WTC11 (cell line): ENCODE data around the gene PARD3B. TPM values are rescaled to one million over a fixed set of nuclear protein-coding genes. Genes with fewer than 3 reads are reported as not detected.

Experiments used
- ATAC-seq: fragments of 200-7000 bp; cut with Tn5 transposase; 2 replicates; pipeline ENCODE4 v1.10.0; 2021; ENCODE audit warnings: mild to moderate bottlenecking, moderate library complexity
- CTCF ChIA-PET: fragments of 300-600 bp; sonication (Branson Sonifier 250); formaldehyde crosslinking; loops from one replicate; lab custom pipeline; 2021; ENCODE audit warnings: antibody characterized with exemption; lab: Charles Lee
- POLR2A ChIA-PET: fragments of 350-600 bp; sonication (Branson Sonifier 250); formaldehyde crosslinking; loops from one replicate; lab custom pipeline; 2021; ENCODE audit warnings: antibody characterized with exemption; lab: Charles Lee
- DNase-seq: peaks from one replicate; pipeline ENCODE4 v3.0.0; 2021; ENCODE audit warnings: low spot score
- H3K27ac Mint-ChIP-seq: 2 replicates; pipeline ENCODE4 v1.8.0; 2021; ENCODE audit warnings: mixed read lengths
- H3K27me3 Mint-ChIP-seq: 2 replicates; pipeline ENCODE4 v1.8.0; 2021; ENCODE audit warnings: low read depth, mild to moderate bottlenecking, moderate library complexity, mixed read lengths
- H3K36me3 Mint-ChIP-seq: 2 replicates; pipeline ENCODE4 v1.8.0; 2021; ENCODE audit warnings: mixed read lengths
- H3K4me1 Mint-ChIP-seq: 2 replicates; pipeline ENCODE4 v1.8.0; 2022; ENCODE audit warnings: mixed read lengths
- H3K4me3 Mint-ChIP-seq: 2 replicates; pipeline ENCODE4 v1.8.0; 2021; ENCODE audit warnings: mild to moderate bottlenecking, moderate library complexity, mixed read lengths
- H3K9me3 Mint-ChIP-seq: 2 replicates; pipeline ENCODE4 v1.8.0; 2021; ENCODE audit warnings: mixed read lengths
- ATF2 ChIP-seq: sonication (generic); formaldehyde crosslinking; IDR thresholded peaks from 2 replicates; pipeline ENCODE4 v1.8.1; 2022; ENCODE audit warnings: low read depth, missing genetic modification reagents, borderline replicate concordance
- CBFB ChIP-seq: sonication (generic); formaldehyde crosslinking; IDR thresholded peaks from 2 replicates; pipeline ENCODE4 v1.8.1; 2022; ENCODE audit warnings: mild to moderate bottlenecking, low read depth, missing genetic modification reagents
- CREM ChIP-seq: sonication (generic); formaldehyde crosslinking; IDR thresholded peaks from 2 replicates; pipeline ENCODE4 v1.8.1; 2022; ENCODE audit warnings: mild to moderate bottlenecking, missing genetic modification reagents, moderate library complexity
- E2F5 ChIP-seq: sonication (generic); formaldehyde crosslinking; IDR thresholded peaks from 2 replicates; pipeline ENCODE4 v1.8.1; 2022; ENCODE audit warnings: mild to moderate bottlenecking, moderate library complexity, missing genetic modification reagents
- ESRRA ChIP-seq: sonication (generic); formaldehyde crosslinking; IDR thresholded peaks from 2 replicates; pipeline ENCODE4 v1.8.1; 2022; ENCODE audit warnings: mild to moderate bottlenecking, missing genetic modification reagents, borderline replicate concordance
- GTF2I ChIP-seq: fragments of 250-450 bp; sonication (Bioruptor Pico); conservative IDR thresholded peaks from 2 replicates; pipeline ENCODE4 v1.4.0; 2021; ENCODE audit warnings: mild to moderate bottlenecking
- HMGA2 ChIP-seq: fragments of 250-450 bp; sonication (Bioruptor Pico); IDR thresholded peaks from 2 replicates; pipeline ENCODE4 v1.4.0; 2021; ENCODE audit warnings: mild to moderate bottlenecking, moderate library complexity
- JAZF1 ChIP-seq: fragments of 250-450 bp; sonication (Bioruptor Pico); IDR thresholded peaks from 2 replicates; pipeline ENCODE4 v1.9.0; 2021; ENCODE audit warnings: moderate library complexity, mild to moderate bottlenecking, inconsistent platforms
- MAX ChIP-seq: sonication (generic); formaldehyde crosslinking; IDR thresholded peaks from 2 replicates; pipeline ENCODE4 v1.8.0; 2022; ENCODE audit warnings: mild to moderate bottlenecking, missing genetic modification reagents
- PRDM15 ChIP-seq: sonication (generic); formaldehyde crosslinking; IDR thresholded peaks from 2 replicates; pipeline ENCODE4 v1.8.0; 2022; ENCODE audit warnings: missing genetic modification reagents
- PRRX2 ChIP-seq: fragments of 250-450 bp; sonication (Bioruptor Pico); IDR thresholded peaks from 2 replicates; pipeline ENCODE4 v1.8.0; 2021; ENCODE audit warnings: mild to moderate bottlenecking
- RELA ChIP-seq: sonication (generic); formaldehyde crosslinking; IDR thresholded peaks from 2 replicates; pipeline ENCODE4 v1.8.1; 2022; ENCODE audit warnings: missing genetic modification reagents, mild to moderate bottlenecking, borderline replicate concordance
- RORB ChIP-seq: fragments of 250-450 bp; sonication (Bioruptor Pico); IDR thresholded peaks from 2 replicates; pipeline ENCODE4 v1.9.0; 2021; ENCODE audit warnings: mild to moderate bottlenecking
- SMAD3 ChIP-seq: sonication (generic); formaldehyde crosslinking; IDR thresholded peaks from 2 replicates; pipeline ENCODE4 v1.8.0; 2022; ENCODE audit warnings: missing genetic modification reagents, mild to moderate bottlenecking, borderline replicate concordance
- TP53 ChIP-seq: sonication (generic); formaldehyde crosslinking; IDR thresholded peaks from 2 replicates; pipeline ENCODE4 v1.8.1; 2023; ENCODE audit warnings: mild to moderate bottlenecking, missing genetic modification reagents
- USF2 ChIP-seq: sonication (generic); formaldehyde crosslinking; IDR thresholded peaks from 2 replicates; pipeline ENCODE4 v1.8.1; 2023; ENCODE audit warnings: mild to moderate bottlenecking, missing genetic modification reagents, moderate library complexity
- ZNF121 ChIP-seq: sonication (generic); formaldehyde crosslinking; IDR thresholded peaks from 2 replicates; pipeline ENCODE4 v1.8.0; 2023; ENCODE audit warnings: missing genetic modification reagents
- ZNF317 ChIP-seq: sonication (generic); formaldehyde crosslinking; IDR thresholded peaks from 2 replicates; pipeline ENCODE4 v1.8.1; 2023; ENCODE audit warnings: low read depth, mild to moderate bottlenecking, moderate library complexity, missing genetic modification reagents, borderline replicate concordance
- ZNF396 ChIP-seq: fragments of 250-450 bp; sonication (Bioruptor Pico); IDR thresholded peaks from 2 replicates; pipeline ENCODE4 v1.8.0; 2021; ENCODE audit warnings: mild to moderate bottlenecking, moderate library complexity, borderline replicate concordance
- ZNF425 ChIP-seq: fragments of 250-450 bp; sonication (Bioruptor Pico); conservative IDR thresholded peaks from 2 replicates; pipeline ENCODE4 v1.9.0; 2021; ENCODE audit warnings: mild to moderate bottlenecking
- ZNF512 ChIP-seq: sonication (generic); formaldehyde crosslinking; IDR thresholded peaks from 2 replicates; pipeline ENCODE4 v1.8.1; 2022; ENCODE audit warnings: missing genetic modification reagents, borderline replicate concordance
- ZNF671 ChIP-seq: fragments of 250-450 bp; sonication (Bioruptor Pico); IDR thresholded peaks from 2 replicates; pipeline ENCODE4 v1.8.0; 2021; ENCODE audit warnings: mild to moderate bottlenecking
- total RNA-seq: library from RNA; stranded (reverse); gene quantifications from 3 replicates; pipeline ENCODE4 v1.2.3, GENCODE V29; 2021

PARD3B gene
- total RNA-seq, 1 experiment from 2014 or later, result 5.6 TPM

GRCh38 chr2:205284334-205284733, 739.1 kb downstream of the PARD3B start:
- ATAC-seq, result no peak
- Mint-ChIP-seq H3K4me1 (peaks cover 40% of the 10 kb centered on the region), H3K36me3 (no peaks in the 10 kb centered on the region), H3K27ac (no peak overlapping the region), H3K9me3 (no peaks in the 10 kb centered on the region), H3K4me3 (no peak overlapping the region), H3K27me3 (no peaks in the 10 kb centered on the region)
- POLR2A ChIA-PET, result no interaction called here
- CTCF ChIA-PET, result interaction anchor here (0.6 kb wide), 2 partner anchors 236 to 436 kb away, joined by 3 read pairs; no protein-coding TSS in a partner anchor
- DNase-seq, result no peak
- TF ChIP-seq USF2 (CRISPR knock-in tag) (no peak), ZNF512 (no peak), RELA (CRISPR knock-in tag) (no peak), ESRRA (CRISPR knock-in tag) (no peak), TP53 (CRISPR knock-in tag) (no peak), ZNF671 (CRISPR knock-in tag) (no peak), ZNF425 (CRISPR knock-in tag) (no peak), PRRX2 (CRISPR knock-in tag) (no peak), CBFB (CRISPR knock-in tag) (no peak), ATF2 (no peak), ZNF317 (CRISPR knock-in tag) (no peak), GTF2I (CRISPR knock-in tag) (no peak), E2F5 (CRISPR knock-in tag) (no peak), MAX (CRISPR knock-in tag) (no peak), HMGA2 (CRISPR knock-in tag) (no peak), RORB (CRISPR knock-in tag) (no peak), ZNF396 (CRISPR knock-in tag) (no peak), CREM (CRISPR knock-in tag) (no peak), JAZF1 (no peak)

GRCh38 chr2:205287316-205287715, 742.0 kb downstream of the PARD3B start:
- H3K36me3 Mint-ChIP-seq, result peaks cover 15% of the 10 kb centered on the region
- CTCF ChIA-PET, result no interaction called here

More at GRCh38 chr2:205287316-205287715, 742.0 kb downstream of the PARD3B start:
- Mint-ChIP-seq H3K27me3 (no peaks in the 10 kb centered on the region), H3K4me3 (no peak overlapping the region), H3K27ac (no peak overlapping the region), H3K4me1 (peaks cover 28% of the 10 kb centered on the region), H3K9me3 (peaks cover 17% of the 10 kb centered on the region)
- TF ChIP-seq PRDM15 (CRISPR knock-in tag) (no peak), SMAD3 (CRISPR knock-in tag) (no peak), ZNF121 (CRISPR knock-in tag) (no peak)
- ATAC-seq (no peak), DNase-seq (no peak)
- POLR2A ChIA-PET, result no interaction called here
